GM10847 (cell line): ENCODE results near the gene SLC41A3.

ENCODE experiments used
- POLR2A ChIP-seq: IDR thresholded peaks from 2 replicates; pipeline ENCODE4 v1.6.1; 2011; ENCODE audit not compliant: insufficient read length; ENCODE audit errors: extremely low read depth

SLC41A3 gene

GRCh38 chr3:126125781-126126251 lies 41.9 kb upstream of the SLC41A3 start:
- no peak for TF ChIP-seq POLR2A

- no peak for TF ChIP-seq POLR2A
These were observed 41.4 kb upstream of the SLC41A3 start for GRCh38 chr3:126125341-126125740.

GRCh38 chr3:126124896-126125295 lies 41.0 kb upstream of the SLC41A3 start:
- TF ChIP-seq POLR2A: no peak

- no peak for TF ChIP-seq POLR2A
These were observed 40.4 kb upstream of the SLC41A3 start for GRCh38 chr3:126124148-126124868.

GRCh38 chr3:126121632-126122031 lies 37.7 kb upstream of the SLC41A3 start:
- TF ChIP-seq POLR2A: no peak

- no peak for TF ChIP-seq POLR2A
These were observed 37.1 kb upstream of the SLC41A3 start for GRCh38 chr3:126121074-126121473.

- no peak for TF ChIP-seq POLR2A
These were observed 36.1 kb upstream of the SLC41A3 start for GRCh38 chr3:126119976-126120375.

GRCh38 chr3:126119008-126119675 lies 35.2 kb upstream of the SLC41A3 start:
- TF ChIP-seq POLR2A: no peak

GRCh38 chr3:126118591-126118990 lies 34.7 kb upstream of the SLC41A3 start:
- no peak for TF ChIP-seq POLR2A

GRCh38 chr3:126117786-126118185 lies 33.9 kb upstream of the SLC41A3 start:
- TF ChIP-seq POLR2A: no peak

- TF ChIP-seq POLR2A: no peak
These were observed 33.3 kb upstream of the SLC41A3 start for GRCh38 chr3:126117212-126117611.

GRCh38 chr3:126116526-126116925 lies 32.6 kb upstream of the SLC41A3 start:
- no peak for TF ChIP-seq POLR2A

- no peak for TF ChIP-seq POLR2A
These were observed 30.8 kb upstream of the SLC41A3 start for GRCh38 chr3:126114443-126115386.

- no peak for TF ChIP-seq POLR2A
These were observed 30.0 kb upstream of the SLC41A3 start for GRCh38 chr3:126113733-126114442.

GRCh38 chr3:126113238-126113555 lies 29.3 kb upstream of the SLC41A3 start:
- TF ChIP-seq POLR2A: no peak

GRCh38 chr3:126112531-126113237 lies 28.8 kb upstream of the SLC41A3 start:
- no peak for TF ChIP-seq POLR2A
